Measurements from ENCODE around the gene C4orf51.

C4orf51 gene

DNA sequence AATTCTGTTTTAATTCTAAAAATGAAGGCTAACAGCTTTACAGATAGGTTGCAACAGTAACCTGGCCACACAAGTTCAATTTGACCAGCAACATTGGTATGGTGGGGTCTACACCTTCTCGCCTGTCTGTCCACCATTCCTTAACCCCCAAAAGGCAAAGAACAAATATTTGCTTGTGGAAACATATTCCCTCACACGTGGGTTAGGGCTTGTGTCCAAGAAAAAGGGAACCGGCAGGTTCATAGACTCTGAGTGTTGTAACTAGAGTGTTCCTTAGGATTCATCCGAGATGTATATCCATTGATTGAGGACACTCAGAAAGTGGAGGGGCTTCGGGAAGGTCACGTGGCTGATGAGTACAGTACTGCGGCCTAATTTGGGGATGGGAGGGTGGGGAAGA, 54.1 kb downstream of the C4orf51 start:
- no peaks in the 10 kb centered on the region for H3K27me3 ChIP-seq (replicated peaks; ENCODE audit: control insufficient read depth, insufficient read depth, low read length)
- no peaks in the 10 kb centered on the region for H3K36me3 ChIP-seq (ENCODE audit: control insufficient read depth, insufficient read depth, low read length)
- DNase-seq (ENCODE audit: extremely low read depth, insufficient read length), result no peak
- H3K4me3 ChIP-seq (replicated peaks; ENCODE audit: low read depth, low read length), result no peak overlapping the region
- TF ChIP-seq, protein P1, sequence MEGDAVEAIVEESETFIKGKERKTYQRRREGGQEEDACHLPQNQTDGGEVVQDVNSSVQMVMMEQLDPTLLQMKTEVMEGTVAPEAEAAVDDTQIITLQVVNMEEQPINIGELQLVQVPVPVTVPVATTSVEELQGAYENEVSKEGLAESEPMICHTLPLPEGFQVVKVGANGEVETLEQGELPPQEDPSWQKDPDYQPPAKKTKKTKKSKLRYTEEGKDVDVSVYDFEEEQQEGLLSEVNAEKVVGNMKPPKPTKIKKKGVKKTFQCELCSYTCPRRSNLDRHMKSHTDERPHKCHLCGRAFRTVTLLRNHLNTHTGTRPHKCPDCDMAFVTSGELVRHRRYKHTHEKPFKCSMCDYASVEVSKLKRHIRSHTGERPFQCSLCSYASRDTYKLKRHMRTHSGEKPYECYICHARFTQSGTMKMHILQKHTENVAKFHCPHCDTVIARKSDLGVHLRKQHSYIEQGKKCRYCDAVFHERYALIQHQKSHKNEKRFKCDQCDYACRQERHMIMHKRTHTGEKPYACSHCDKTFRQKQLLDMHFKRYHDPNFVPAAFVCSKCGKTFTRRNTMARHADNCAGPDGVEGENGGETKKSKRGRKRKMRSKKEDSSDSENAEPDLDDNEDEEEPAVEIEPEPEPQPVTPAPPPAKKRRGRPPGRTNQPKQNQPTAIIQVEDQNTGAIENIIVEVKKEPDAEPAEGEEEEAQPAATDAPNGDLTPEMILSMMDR (IDR thresholded peaks at IDR 0.05; ENCODE audit: insufficient read depth, low read length, poor library complexity, severe bottlenecking), result no peak

DNA sequence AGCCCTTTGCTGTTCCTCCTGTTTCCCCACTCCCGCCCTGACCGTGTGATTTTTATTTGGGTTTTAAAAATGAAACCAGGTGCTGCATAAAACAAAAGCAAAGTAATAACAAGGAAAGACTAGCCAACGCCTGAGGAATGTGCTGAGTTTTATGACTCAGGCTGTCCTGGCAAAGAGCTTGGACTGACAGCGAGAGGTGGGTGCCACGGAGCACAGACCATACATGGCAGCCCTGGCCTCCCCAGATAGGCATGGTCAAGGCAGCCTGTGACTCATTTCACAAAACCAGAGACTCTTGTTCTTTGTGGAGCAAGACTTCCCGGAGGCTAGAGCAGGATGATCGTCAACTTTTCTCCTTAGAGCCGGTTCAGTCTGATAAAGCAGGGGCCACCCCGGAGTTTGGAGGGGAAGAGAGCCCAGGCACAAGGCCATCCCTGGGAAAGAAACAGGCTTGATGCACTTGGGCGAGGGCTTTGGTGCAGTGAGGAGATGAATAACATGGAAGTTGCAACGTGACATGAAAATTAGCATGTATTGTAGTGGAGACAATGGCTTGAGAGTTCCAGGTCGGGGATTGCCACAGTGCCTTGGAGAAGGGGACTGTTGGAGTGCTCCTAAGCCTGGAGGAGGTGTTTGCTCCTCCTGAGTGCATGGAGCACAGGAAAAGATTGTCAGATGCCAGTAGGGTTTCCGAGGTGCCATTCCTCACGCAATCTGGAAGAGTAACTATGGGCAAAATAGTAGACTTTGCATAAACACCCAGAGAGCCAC, 54.8 kb downstream of the C4orf51 start:
- Histone ChIP-seq H3K36me3 (ENCODE audit: control insufficient read depth, insufficient read depth, low read length) (no peaks in the 10 kb centered on the region), H3K4me3 (replicated peaks; ENCODE audit: low read depth, low read length) (no peak overlapping the region)

DNA sequence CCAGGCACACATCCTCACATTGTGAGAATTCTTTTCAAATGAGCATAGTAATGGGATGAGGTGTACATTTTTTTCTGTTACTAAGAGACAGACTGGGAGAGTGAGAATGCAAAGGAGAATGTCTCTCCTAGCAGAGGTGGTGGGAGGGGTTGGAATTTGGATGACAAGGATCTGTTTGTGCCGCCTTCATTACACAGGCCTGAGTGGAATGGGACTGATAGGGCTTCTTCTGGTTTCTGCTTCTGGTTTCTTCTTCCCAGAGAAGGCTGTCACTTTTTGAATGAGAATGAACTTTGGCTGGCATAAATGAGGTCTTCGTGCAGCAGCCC, 55.4 kb downstream of the C4orf51 start:
- Histone ChIP-seq H3K27me3 (replicated peaks; ENCODE audit: control insufficient read depth, insufficient read depth, low read length) (no peaks in the 10 kb centered on the region), H3K4me3 (replicated peaks; ENCODE audit: low read depth, low read length) (no peak overlapping the region), H3K36me3 (ENCODE audit: control insufficient read depth, insufficient read depth, low read length) (no peaks in the 10 kb centered on the region)
- TF ChIP-seq, protein P1 (IDR thresholded peaks at IDR 0.05; ENCODE audit: insufficient read depth, low read length, poor library complexity, severe bottlenecking), result no peak
- no peak for DNase-seq (ENCODE audit: extremely low read depth, insufficient read length)

More for the DNA sequence above, 54.8 kb downstream of the C4orf51 start:
- DNase-seq (ENCODE audit: extremely low read depth, insufficient read length), result peak; percentile 21
- TF ChIP-seq, protein P1 (IDR thresholded peaks at IDR 0.05; ENCODE audit: insufficient read depth, low read length, poor library complexity, severe bottlenecking), result no peak
- H3K27me3 ChIP-seq (replicated peaks; ENCODE audit: control insufficient read depth, insufficient read depth, low read length), result no peaks in the 10 kb centered on the region

DNA sequence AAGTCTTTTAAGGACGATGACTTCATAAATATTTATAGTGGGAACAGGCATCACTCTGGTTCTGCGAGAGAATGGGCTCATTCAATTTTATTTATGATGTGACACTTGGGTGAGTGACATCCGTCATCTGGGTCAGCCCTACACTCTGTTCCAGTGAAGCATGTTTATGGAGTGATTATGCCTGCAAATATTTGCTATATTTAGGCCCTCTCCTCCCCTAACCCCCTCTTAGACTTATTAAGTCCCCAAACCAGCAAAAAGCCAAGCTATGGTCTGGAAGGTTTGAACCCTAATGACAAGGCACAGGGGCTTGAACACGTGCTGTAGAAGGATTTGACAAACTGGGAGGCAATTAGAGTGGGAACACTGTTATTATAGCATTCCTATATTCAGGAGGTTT, 55.9 kb downstream of the C4orf51 start:
- Histone ChIP-seq H3K4me3 (replicated peaks; ENCODE audit: low read depth, low read length) (no peak overlapping the region), H3K36me3 (ENCODE audit: control insufficient read depth, insufficient read depth, low read length) (no peaks in the 10 kb centered on the region), H3K27me3 (replicated peaks; ENCODE audit: control insufficient read depth, insufficient read depth, low read length) (no peaks in the 10 kb centered on the region)
- TF ChIP-seq, protein P1 (IDR thresholded peaks at IDR 0.05; ENCODE audit: insufficient read depth, low read length, poor library complexity, severe bottlenecking), result no peak
- DNase-seq (ENCODE audit: extremely low read depth, insufficient read length), result no peak

DNA sequence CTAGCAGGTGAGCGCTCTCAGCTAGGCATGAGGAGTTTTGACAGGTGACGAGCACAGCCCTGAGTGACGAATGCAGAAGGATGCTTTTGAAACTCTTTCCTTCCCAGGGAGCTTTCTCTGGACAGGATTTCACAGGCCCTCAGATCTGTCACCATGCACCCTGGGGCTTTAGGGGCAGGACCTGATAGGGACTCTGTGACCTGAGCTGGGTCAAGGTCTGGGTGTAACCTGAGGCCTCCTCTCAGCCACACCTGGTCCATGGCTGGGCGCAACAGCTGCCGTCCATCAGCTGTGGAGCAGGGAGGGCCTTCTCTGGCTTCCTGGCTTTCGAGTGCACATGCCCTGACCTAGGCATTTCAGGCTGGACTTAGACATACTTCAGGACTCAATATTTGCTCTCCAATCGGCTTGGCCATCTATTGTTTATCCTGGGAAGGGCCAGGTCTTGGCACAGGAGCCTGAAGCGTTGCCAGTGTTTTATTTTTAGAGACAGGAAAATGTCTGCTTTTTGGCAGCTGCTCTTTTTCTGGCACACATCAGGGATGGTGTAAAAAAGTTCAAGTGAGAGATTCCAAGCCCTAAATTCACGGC, 56.4 kb downstream of the C4orf51 start:
- TF ChIP-seq, protein P1 (IDR thresholded peaks at IDR 0.05; ENCODE audit: insufficient read depth, low read length, poor library complexity, severe bottlenecking), result no peak
- no peak for DNase-seq (ENCODE audit: extremely low read depth, insufficient read length)

More for the DNA sequence above, 56.4 kb downstream of the C4orf51 start:
- Histone ChIP-seq H3K4me3 (replicated peaks; ENCODE audit: low read depth, low read length) (no peak overlapping the region), H3K36me3 (ENCODE audit: control insufficient read depth, insufficient read depth, low read length) (no peaks in the 10 kb centered on the region), H3K27me3 (replicated peaks; ENCODE audit: control insufficient read depth, insufficient read depth, low read length) (no peaks in the 10 kb centered on the region)

Measured in GM06990 (cell line).